Stimulated activated memory B cell treated with anti-CD40 and anti-IgM and Interleukin-4, amounts not matched to agents 10 μg/mL and 1 μg/mL and 100 μg/mL, for 72 hours (primary cell): ENCODE results near the gene CXCL3.
A peak's percentile ranks its signal among the peaks of the same experiment; 100 is the strongest.

Experiments used
- ATAC-seq: fragments of 150-1000 bp; cut with Tn5 transposase; 2 replicates; pipeline ENCODE4 v1.10.0; 2021
- H3K27ac Mint-ChIP-seq: one replicate; pipeline ENCODE4 v1.8.0; 2022; ENCODE audit warnings: mild to moderate bottlenecking, mixed read lengths
- H3K27me3 Mint-ChIP-seq: one replicate; pipeline ENCODE4 v1.8.0; 2022; ENCODE audit warnings: mixed read lengths
- H3K36me3 Mint-ChIP-seq: one replicate; pipeline ENCODE4 v1.8.0; 2022; ENCODE audit warnings: mixed read lengths
- H3K4me1 Mint-ChIP-seq: one replicate; pipeline ENCODE4 v1.8.0; 2022; ENCODE audit warnings: mixed read lengths
- H3K4me3 Mint-ChIP-seq: one replicate; pipeline ENCODE4 v1.8.0; 2022; ENCODE audit warnings: mild to moderate bottlenecking, moderate library complexity, mixed read lengths
- H3K9me3 Mint-ChIP-seq: one replicate; pipeline ENCODE4 v1.8.0; 2022; ENCODE audit warnings: mixed read lengths

Gene CXCL3

DNA sequence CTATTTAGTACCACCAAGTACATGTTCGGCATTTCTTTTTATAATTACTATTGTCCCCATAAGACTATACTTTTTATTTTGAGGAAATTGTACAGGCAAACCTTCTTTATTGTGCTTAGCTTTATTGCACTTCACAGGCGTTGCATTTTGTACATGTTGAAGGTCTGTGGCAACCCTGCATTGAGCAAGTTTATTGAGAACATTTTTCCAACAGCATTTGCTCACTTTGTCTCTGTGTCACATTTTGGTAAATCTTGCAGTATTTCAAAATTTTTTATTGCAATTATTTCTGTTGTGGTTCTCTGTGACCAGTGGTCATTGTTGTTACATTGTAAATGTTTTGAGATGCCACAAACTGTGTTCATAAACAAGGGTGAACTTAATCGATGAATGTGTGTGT is 29.2 kb downstream of the CXCL3 start:
- Mint-ChIP-seq H3K4me1 (no peaks in the 10 kb centered on the region), H3K27ac (no peak overlapping the region), H3K9me3 (no peaks in the 10 kb centered on the region), H3K36me3 (no peaks in the 10 kb centered on the region), H3K27me3 (no peaks in the 10 kb centered on the region), H3K4me3 (no peak overlapping the region)
- ATAC-seq = no peak

DNA sequence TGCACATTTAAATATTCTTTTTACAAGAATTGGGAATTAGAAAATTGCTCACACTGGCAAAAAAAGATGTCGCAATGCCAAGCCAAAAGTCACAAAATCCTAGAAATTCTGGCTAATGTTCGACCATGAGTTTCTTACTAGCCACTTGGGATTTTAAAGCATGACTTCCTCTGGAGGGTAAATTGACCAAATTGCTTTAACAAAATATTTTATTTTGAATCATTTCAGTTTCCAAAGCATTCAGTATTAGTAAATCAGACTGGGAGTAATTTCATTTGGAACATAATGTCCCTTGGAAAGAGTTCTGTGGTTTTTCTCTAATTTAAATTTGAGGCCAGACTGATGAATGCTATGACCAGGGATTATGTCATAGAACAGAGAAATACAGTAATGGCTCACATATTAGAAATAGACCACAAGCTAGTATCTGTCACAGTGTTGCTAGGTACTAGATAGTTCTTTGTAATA is 32.4 kb downstream of the CXCL3 start:
- H3K9me3 Mint-ChIP-seq = no peaks in the 10 kb centered on the region
- H3K4me1 Mint-ChIP-seq = no peaks in the 10 kb centered on the region
- no peak for ATAC-seq
- H3K27ac Mint-ChIP-seq = no peak overlapping the region
- no peaks in the 10 kb centered on the region for H3K27me3 Mint-ChIP-seq
- H3K36me3 Mint-ChIP-seq = no peaks in the 10 kb centered on the region
- H3K4me3 Mint-ChIP-seq = no peak overlapping the region

DNA sequence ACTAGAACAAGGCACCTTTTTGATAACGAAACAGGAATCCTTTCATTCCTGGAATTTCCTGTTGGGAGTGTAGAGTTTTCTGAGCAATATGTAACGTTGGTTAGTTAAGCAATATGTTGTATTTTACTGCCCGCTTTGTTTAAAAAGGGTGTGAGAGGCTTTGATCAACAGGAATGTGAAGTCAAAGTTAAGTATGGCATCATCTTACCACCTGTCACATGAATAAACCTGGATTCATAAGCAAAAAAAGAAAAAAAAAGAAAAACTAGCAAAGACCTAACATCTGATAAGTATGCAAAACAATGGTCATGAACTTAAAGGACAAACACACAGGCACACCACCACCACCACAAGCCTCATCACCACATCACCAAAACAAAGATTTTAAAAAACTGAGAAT is 33.0 kb downstream of the CXCL3 start:
- Mint-ChIP-seq H3K4me1 (no peaks in the 10 kb centered on the region), H3K9me3 (no peaks in the 10 kb centered on the region), H3K27me3 (no peaks in the 10 kb centered on the region), H3K4me3 (no peak overlapping the region), H3K27ac (no peak overlapping the region), H3K36me3 (no peaks in the 10 kb centered on the region)
- no peak for ATAC-seq

DNA sequence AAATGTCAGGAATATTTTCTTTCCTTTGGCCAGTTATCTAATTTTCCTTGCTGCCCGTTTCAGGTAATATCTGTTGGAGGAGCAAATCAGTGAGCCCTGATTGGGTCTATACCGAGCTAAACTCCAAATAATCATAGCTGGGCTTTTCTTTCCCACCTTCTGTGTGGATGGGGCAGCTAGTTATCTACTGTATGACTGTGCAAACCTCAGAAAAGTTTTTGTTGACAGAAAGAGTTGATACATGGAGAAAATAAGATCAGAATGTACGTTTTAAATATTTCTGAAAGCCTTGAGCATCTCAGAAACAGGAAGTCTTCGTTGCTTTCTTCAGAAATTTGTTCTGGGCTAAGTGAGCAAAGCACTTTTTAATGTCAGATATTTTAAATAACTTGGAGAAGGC is 33.8 kb downstream of the CXCL3 start:
- no peaks in the 10 kb centered on the region for H3K27me3 Mint-ChIP-seq
- no peak for ATAC-seq
- H3K4me3 Mint-ChIP-seq = no peak overlapping the region
- H3K27ac Mint-ChIP-seq = no peak overlapping the region
- no peaks in the 10 kb centered on the region for H3K9me3 Mint-ChIP-seq
- no peaks in the 10 kb centered on the region for H3K36me3 Mint-ChIP-seq
- no peaks in the 10 kb centered on the region for H3K4me1 Mint-ChIP-seq

DNA sequence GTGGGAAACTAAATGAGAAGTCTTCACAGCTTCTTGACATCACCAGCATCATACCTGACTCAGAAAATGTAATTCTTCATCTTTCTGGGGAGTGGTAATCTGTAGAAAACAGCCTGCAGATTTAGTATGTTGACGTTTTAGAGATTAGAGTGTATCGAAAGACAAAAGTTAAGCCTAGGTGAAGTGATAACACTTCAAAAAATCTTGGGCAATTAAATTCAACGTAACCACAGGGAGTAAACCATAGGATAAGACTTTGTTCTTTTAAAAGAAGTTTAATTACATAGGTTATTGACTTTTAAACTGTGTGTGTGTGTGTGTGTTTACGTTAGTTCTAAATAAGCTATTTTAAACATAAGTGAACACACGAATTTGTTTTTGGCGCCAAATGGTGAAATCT is 38.2 kb downstream of the CXCL3 start:
- Mint-ChIP-seq H3K27me3 (peaks cover 9% of the 10 kb centered on the region), H3K9me3 (peaks cover 2% of the 10 kb centered on the region), H3K4me3 (no peak overlapping the region), H3K4me1 (no peaks in the 10 kb centered on the region), H3K36me3 (no peaks in the 10 kb centered on the region), H3K27ac (no peak overlapping the region)
- ATAC-seq = no peak

DNA sequence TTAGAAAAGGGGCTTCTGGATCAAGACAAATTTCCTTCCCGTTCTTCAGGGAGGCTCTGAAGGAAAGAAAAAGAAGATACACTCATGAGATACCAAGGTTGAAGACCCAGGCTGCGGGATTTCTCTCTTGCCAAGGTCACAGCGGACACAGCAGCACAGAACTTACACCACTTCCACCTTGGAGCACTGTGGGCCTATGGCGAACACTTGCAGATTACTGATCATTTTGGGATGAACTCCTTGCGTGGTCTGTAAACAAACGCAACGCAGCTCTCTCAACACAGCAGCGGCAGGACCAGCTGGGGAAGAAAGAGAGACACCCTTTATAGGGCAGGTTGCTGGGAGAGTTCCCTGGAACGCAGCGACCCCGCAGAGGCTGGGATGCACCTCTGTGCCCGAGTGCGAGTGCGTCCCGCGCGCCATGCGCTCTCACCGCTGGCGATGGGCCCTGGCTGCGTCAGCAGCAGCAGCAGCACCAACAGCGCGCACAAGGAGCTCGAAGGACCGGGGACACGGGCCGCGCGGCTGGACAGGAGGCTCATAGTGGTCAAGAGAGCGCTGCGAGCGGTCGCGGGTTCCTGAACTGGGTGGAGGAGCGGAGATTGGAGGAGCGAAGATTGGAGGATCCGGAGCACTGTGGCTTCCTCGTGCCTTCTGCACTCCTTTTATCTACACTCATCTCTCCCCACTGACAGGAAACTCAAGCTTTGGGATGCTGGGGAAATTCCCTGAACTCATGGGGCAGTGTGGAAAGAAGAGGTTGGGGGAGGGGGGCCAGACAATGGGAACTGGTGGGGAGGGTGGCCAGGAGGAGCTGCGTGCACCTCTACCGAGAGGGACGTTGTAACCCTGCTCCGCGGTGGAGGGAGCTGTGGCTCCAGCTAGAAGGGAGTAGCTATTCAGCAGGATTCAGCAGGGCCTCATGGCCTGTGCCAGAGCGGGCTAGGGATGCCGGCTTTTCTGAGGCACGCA is 40.2 kb downstream of the CXCL3 start, which contains the start of gene CXCL5:
CXCL5 (minus strand) TSS at position 638 of the 972 bp plus-strand sequence; CDS start at position 542, 96 bp downstream.
- H3K27me3 Mint-ChIP-seq = peaks cover 9% of the 10 kb centered on the region
- ATAC-seq = peak; percentile 48
- peaks cover 2% of the 10 kb centered on the region for H3K9me3 Mint-ChIP-seq
- no peak within 1 kb of the TSS for H3K4me3 Mint-ChIP-seq
- no peaks in the 10 kb centered on the region for H3K4me1 Mint-ChIP-seq
- no peaks in the 10 kb centered on the region for H3K36me3 Mint-ChIP-seq
- H3K27ac Mint-ChIP-seq = no peak within 1 kb of the TSS

DNA sequence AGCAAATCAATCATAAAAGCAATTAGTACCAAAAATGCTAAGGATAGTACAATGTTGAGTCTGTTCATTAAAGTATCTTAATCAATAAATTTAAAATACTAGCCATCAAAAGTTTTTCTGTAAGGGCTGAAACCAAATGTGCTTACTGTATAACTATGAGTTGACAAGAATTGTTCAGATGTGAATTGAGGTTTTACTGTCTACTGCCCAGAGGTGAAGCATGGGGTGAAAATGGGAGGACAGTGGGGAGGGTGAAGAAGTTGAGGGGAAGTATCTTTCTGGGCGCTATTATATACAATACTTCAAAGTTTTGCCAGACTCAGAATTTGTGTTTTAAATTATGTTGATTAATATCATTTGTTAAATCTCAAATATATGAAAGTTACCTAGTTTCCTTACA is 46.4 kb downstream of the CXCL3 start:
- H3K27me3 Mint-ChIP-seq = no peaks in the 10 kb centered on the region
- no peak for ATAC-seq
- no peak overlapping the region for H3K4me3 Mint-ChIP-seq
- no peaks in the 10 kb centered on the region for H3K4me1 Mint-ChIP-seq
- H3K27ac Mint-ChIP-seq = no peak overlapping the region
- H3K9me3 Mint-ChIP-seq = no peaks in the 10 kb centered on the region
- H3K36me3 Mint-ChIP-seq = no peaks in the 10 kb centered on the region

DNA sequence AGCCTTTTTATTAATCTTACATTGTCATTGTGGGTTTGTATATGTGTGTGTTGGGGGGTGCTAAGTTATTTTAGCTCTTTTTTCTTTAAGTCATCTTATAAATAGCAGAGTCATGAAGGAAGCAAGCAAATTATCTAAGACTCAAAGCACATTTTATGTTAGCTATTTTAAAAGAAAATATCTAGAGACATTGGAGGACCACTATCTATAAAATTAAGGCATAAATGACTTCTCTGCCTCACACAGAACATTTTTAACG is 46.8 kb downstream of the CXCL3 start:
- Mint-ChIP-seq H3K4me1 (no peaks in the 10 kb centered on the region), H3K27me3 (no peaks in the 10 kb centered on the region), H3K9me3 (no peaks in the 10 kb centered on the region), H3K27ac (no peak overlapping the region), H3K4me3 (no peak overlapping the region), H3K36me3 (no peaks in the 10 kb centered on the region)
- ATAC-seq = no peak

DNA sequence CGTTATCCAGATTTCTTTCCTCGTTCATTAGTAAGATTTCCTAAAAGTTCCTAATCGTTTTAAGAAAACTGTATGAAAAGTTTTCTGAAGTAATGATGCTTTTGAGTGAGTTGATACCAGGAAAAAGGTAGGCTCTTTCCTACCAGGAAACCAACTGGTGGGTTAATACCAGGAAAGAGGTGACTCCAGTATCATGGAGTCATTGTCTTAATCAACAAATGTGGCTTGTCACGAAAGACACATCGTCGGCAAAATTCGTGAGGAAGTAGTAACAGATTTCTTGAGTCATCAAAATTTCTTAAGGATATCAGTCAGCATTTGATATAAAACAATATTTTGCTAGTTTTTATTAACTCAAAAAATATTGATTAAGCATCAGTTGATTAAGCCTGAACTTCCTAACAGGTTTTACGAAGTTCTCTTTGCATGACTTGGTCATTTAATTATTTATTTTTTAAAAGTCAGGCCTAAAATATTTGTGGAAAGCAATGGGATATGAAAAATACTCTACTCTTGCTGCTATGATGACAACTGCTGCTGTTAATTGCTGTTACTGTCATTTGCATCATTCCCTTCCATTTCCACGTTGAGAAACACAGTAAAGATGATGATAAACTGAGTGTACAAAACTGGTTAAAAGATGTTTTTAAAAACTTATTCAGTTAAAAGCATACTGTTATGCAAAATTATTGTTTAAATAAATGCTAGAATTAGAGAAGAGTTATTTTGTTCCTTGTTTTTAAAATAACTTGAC is 47.3 kb downstream of the CXCL3 start:
- Mint-ChIP-seq H3K4me3 (no peak overlapping the region), H3K36me3 (no peaks in the 10 kb centered on the region), H3K27ac (no peak overlapping the region), H3K4me1 (no peaks in the 10 kb centered on the region), H3K9me3 (no peaks in the 10 kb centered on the region), H3K27me3 (no peaks in the 10 kb centered on the region)
- no peak for ATAC-seq

DNA sequence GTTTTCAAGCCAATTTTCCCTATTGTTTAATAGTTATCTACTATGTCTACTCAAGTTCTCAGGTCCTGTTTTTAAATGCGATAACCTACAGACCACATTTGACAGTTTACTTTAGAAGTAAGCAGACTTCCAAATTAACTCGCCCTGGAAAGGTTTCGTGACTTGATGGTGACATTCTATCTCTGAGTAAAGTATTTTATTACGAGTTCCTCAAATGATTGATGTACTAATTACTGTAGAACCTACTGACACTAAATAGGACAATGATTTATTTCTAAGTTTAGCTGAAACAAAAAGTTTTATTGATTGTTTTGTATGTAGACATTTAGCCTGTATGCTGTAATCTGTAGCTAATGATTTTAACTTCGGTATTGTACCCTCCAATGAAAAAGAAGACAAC is 48.6 kb downstream of the CXCL3 start:
- H3K9me3 Mint-ChIP-seq = no peaks in the 10 kb centered on the region
- no peak overlapping the region for H3K4me3 Mint-ChIP-seq
- ATAC-seq = no peak
- no peaks in the 10 kb centered on the region for H3K27me3 Mint-ChIP-seq
- no peaks in the 10 kb centered on the region for H3K4me1 Mint-ChIP-seq
- no peaks in the 10 kb centered on the region for H3K36me3 Mint-ChIP-seq
- no peak overlapping the region for H3K27ac Mint-ChIP-seq

DNA sequence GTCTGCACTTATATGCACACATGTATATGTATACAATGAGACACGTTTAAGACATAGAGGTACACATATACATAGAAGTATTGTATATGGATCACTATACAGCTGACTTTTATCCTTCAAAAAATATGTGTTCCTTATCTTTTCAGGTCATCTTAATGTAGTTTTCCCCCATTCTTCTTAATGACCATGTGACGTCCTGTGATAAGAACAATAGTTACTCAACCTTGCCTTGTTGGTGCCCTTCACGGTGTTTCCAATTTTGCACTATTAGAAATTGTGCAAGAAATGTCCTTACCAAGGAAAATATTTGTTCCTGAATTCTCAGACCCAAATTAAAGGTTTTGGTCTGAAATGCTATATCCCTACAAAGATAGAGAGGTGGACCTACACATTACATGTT is 49.5 kb downstream of the CXCL3 start:
- Mint-ChIP-seq H3K36me3 (no peaks in the 10 kb centered on the region), H3K27me3 (no peaks in the 10 kb centered on the region), H3K4me3 (no peak overlapping the region), H3K9me3 (no peaks in the 10 kb centered on the region), H3K4me1 (no peaks in the 10 kb centered on the region), H3K27ac (no peak overlapping the region)
- no peak for ATAC-seq

DNA sequence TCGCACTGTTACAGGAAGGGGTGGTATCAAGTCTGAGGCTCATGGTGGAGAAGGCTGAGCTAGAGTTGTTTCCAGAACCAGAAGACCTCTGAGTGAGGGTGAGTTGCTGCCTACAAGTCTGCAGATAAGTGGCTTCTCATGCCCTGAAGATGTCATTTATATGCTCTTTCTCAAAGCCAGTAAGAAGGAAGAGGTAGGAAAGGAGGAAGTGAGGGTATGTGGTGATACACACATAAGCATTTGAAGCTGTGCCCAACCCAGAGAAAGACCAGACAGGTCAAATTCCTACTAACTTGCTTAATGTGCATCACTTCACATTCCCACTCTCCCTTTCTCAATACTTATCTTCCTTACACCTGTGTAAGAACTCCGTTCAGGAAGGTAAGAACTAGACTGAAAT is 50.4 kb downstream of the CXCL3 start, which contains the start of gene PPBP:
PPBP (minus strand) TSS at position 130 of the 400 bp plus-strand sequence; CDS start at position 43, 87 bp downstream.
- Mint-ChIP-seq H3K27ac (no peak within 1 kb of the TSS), H3K36me3 (no peaks in the 10 kb centered on the region), H3K9me3 (no peaks in the 10 kb centered on the region), H3K27me3 (no peaks in the 10 kb centered on the region), H3K4me1 (no peaks in the 10 kb centered on the region), H3K4me3 (no peak within 1 kb of the TSS)
- ATAC-seq = no peak
